H1 (cell line): ENCODE results near the gene DUOXA1. TPM values are rescaled to one million over a fixed set of nuclear protein-coding genes. Genes with fewer than 3 reads are reported as not detected.

Experiments
- CTCF ChIA-PET: fragments of 300-600 bp; sonication (Branson Sonifier 250); formaldehyde crosslinking; loops from one replicate; lab custom pipeline; 2021; ENCODE audit not compliant: partially characterized antibody; lab: Charles Lee
- POLR2A ChIA-PET: fragments of 300-600 bp; sonication (Branson Sonifier 250); formaldehyde crosslinking; loops from one replicate; lab custom pipeline; 2021; ENCODE audit warnings: inconsistent platforms; ENCODE audit not compliant: partially characterized antibody; lab: Charles Lee
- DNase-seq, 2 experiments: peaks; one replicate each; pipeline versions ENCODE4 v3.0.0 to v3.0.0-alpha.2; 2010 to 2022; ENCODE audit warnings: low spot score in 2 of 2, low read depth in 1 of 2, mixed read lengths in 1 of 2
- FAIRE-seq: peaks from 2 replicates; lab custom pipeline; 2011; peaks lifted over from hg19 to GRCh38; lab: Jason Lieb, UNC
- H2AFZ ChIP-seq: 2 replicates; pipeline ENCODE4 v1.8.1; 2012; ENCODE audit warnings: low read length, inconsistent platforms
- H2AK5ac ChIP-seq: 2 replicates; pipeline ENCODE4 v1.6.1; 2013; ENCODE audit warnings: low read depth, low read length
- H2BK120ac ChIP-seq: replicated peaks from 2 replicates; pipeline ENCODE3; 2013; ENCODE audit warnings: low read depth, low read length, inconsistent platforms
- H2BK12ac ChIP-seq: 2 replicates; pipeline ENCODE4 v1.6.1; 2013; ENCODE audit warnings: low read depth, low read length
- H2BK15ac ChIP-seq: 2 replicates; pipeline ENCODE4 v1.6.1; 2013; ENCODE audit warnings: low read length
- H2BK20ac ChIP-seq: 2 replicates; pipeline ENCODE4 v1.6.1; 2013; ENCODE audit warnings: low read length
- H2BK5ac ChIP-seq: 2 replicates; pipeline ENCODE4 v1.6.1; 2013; ENCODE audit warnings: low read depth, low read length
- H3K14ac ChIP-seq: 2 replicates; pipeline ENCODE4 v1.6.1; 2013; ENCODE audit warnings: inconsistent platforms; ENCODE audit not compliant: insufficient read length
- H3K18ac ChIP-seq: 2 replicates; pipeline ENCODE4 v1.6.1; 2013; ENCODE audit warnings: low read length; ENCODE audit errors: extremely low read depth
- H3K23ac ChIP-seq: 2 replicates; pipeline ENCODE4 v1.6.1; 2013; ENCODE audit warnings: inconsistent platforms; ENCODE audit not compliant: insufficient read length
- H3K23me2 ChIP-seq: 2 replicates; pipeline ENCODE4 v1.6.1; 2013; ENCODE audit warnings: low read depth, low read length
- H3K27ac ChIP-seq: 2 replicates; pipeline ENCODE4 v1.6.1; 2011; ENCODE audit warnings: low read depth, low read length, inconsistent platforms
- H3K27me3 ChIP-seq, 4 experiments: replicated peaks in 1 of 4; 1 replicate in 1 of 4; 2 replicates in 3 of 4; pipeline versions ENCODE4 v1.6.1 to v1.8.1; 2011 to 2013; ENCODE audit warnings: low read length in 3 of 4, mild to moderate bottlenecking in 3 of 4, inconsistent platforms in 2 of 4, mixed read lengths in 2 of 4, moderate library complexity in 1 of 4; ENCODE audit not compliant: control insufficient read depth in 3 of 4, insufficient read depth in 3 of 4; ENCODE audit errors: extremely low read depth in 1 of 4
- H3K36me3 ChIP-seq, 4 experiments: 2 replicates each; pipeline versions ENCODE4 v1.6.1 to v1.8.1; 2011 to 2013; ENCODE audit warnings: mild to moderate bottlenecking in 4 of 4, low read length in 3 of 4, moderate library complexity in 2 of 4, control low read depth in 1 of 4, inconsistent platforms in 1 of 4; ENCODE audit not compliant: insufficient read depth in 4 of 4, control insufficient read depth in 2 of 4
- H3K4ac ChIP-seq: replicated peaks from 2 replicates; pipeline ENCODE3; 2013; ENCODE audit warnings: low read length, low read depth, mixed read lengths, inconsistent platforms; ENCODE audit not compliant: insufficient read length
- H3K4me1 ChIP-seq, 4 experiments: replicated peaks in 1 of 4; 1 replicate in 1 of 4; 2 replicates in 3 of 4; pipeline versions ENCODE4 v1.6.1 to v1.8.1; 2011 to 2013; ENCODE audit warnings: low read length in 3 of 4, inconsistent platforms in 2 of 4, mixed read lengths in 1 of 4; ENCODE audit not compliant: insufficient read depth in 4 of 4, control insufficient read depth in 3 of 4
- H3K4me2 ChIP-seq, 2 experiments: 2 replicates each; pipeline versions ENCODE4 v1.6.1 to v1.8.1; 2011 to 2013; ENCODE audit warnings: low read depth in 2 of 2, low read length in 2 of 2, control low read depth in 1 of 2, inconsistent platforms in 1 of 2, mild to moderate bottlenecking in 1 of 2; ENCODE audit not compliant: insufficient read depth in 1 of 2
- H3K4me3 ChIP-seq, 4 experiments: fragments of 200-600, 300-600 bp in 1 of 4; sonication (generic), shearing (Covaris generic), sonication (Bioruptor Twin) in 1 of 4; 2 replicates each; pipeline versions ENCODE4 v1.5.1 to v1.8.1; 2011 to 2016; ENCODE audit warnings: low read length in 4 of 4, low read depth in 3 of 4, control low read depth in 2 of 4, inconsistent platforms in 2 of 4, mild to moderate bottlenecking in 2 of 4, mixed read lengths in 1 of 4, moderate library complexity in 1 of 4; ENCODE audit not compliant: insufficient read depth in 2 of 4; ENCODE audit errors: extremely low read depth in 1 of 4
- H3K56ac ChIP-seq: replicated peaks from 2 replicates; pipeline ENCODE3; 2013; ENCODE audit warnings: low read depth, mild to moderate bottlenecking, mixed read lengths, low read length, inconsistent platforms; ENCODE audit not compliant: insufficient read length
- H3K79me1 ChIP-seq: 2 replicates; pipeline ENCODE4 v1.6.1; 2013; ENCODE audit warnings: low read depth, low read length, control low read depth
- H3K79me2 ChIP-seq, 2 experiments: 2 replicates each; pipeline versions ENCODE4 v1.6.1 to v1.8.1; 2012 to 2013; ENCODE audit warnings: low read length in 2 of 2, mild to moderate bottlenecking in 2 of 2, inconsistent platforms in 1 of 2; ENCODE audit not compliant: insufficient read depth in 2 of 2, control insufficient read depth in 1 of 2
- H3K9ac ChIP-seq, 4 experiments: replicated peaks in 1 of 4; 1 replicate in 1 of 4; 2 replicates in 3 of 4; pipeline versions ENCODE4 v1.6.1 to v1.8.1; 2011 to 2013; ENCODE audit warnings: low read depth in 3 of 4, low read length in 3 of 4, control low read depth in 2 of 4, mild to moderate bottlenecking in 2 of 4, moderate library complexity in 2 of 4, inconsistent platforms in 1 of 4; ENCODE audit errors: extremely low read depth in 1 of 4
- H3K9me3 ChIP-seq, 2 experiments: 2 replicates each; pipeline versions ENCODE4 v1.6.1 to v1.8.1; 2012 to 2013; ENCODE audit warnings: mild to moderate bottlenecking in 2 of 2, moderate library complexity in 2 of 2, control low read depth in 1 of 2, inconsistent platforms in 1 of 2, low read depth in 1 of 2, low read length in 1 of 2, mixed read lengths in 1 of 2; ENCODE audit not compliant: insufficient read depth in 2 of 2
- H4K20me1 ChIP-seq, 2 experiments: replicated peaks in 1 of 2; 2 replicates each; pipeline versions ENCODE3 to v1.8.1; 2011 to 2013; ENCODE audit warnings: inconsistent platforms in 2 of 2, low read length in 2 of 2, mild to moderate bottlenecking in 1 of 2; ENCODE audit not compliant: insufficient read depth in 2 of 2, control insufficient read depth in 1 of 2
- H4K5ac ChIP-seq: 2 replicates; pipeline ENCODE4 v1.6.1; 2013; ENCODE audit warnings: low read length, low read depth, mixed read lengths, inconsistent platforms; ENCODE audit not compliant: insufficient read length
- H4K8ac ChIP-seq: 2 replicates; pipeline ENCODE4 v1.8.0; 2013; ENCODE audit warnings: mild to moderate bottlenecking, moderate library complexity, low read length, inconsistent platforms; ENCODE audit not compliant: insufficient read depth; ENCODE audit errors: extremely low read depth
- H4K91ac ChIP-seq: replicated peaks from 2 replicates; pipeline ENCODE3; 2013; ENCODE audit warnings: low read length, mixed read lengths, inconsistent platforms; ENCODE audit not compliant: insufficient read length
- CEBPB ChIP-seq: IDR thresholded peaks from 2 replicates; pipeline ENCODE4 v1.6.1; 2012; ENCODE audit warnings: low read depth, low read length
- EP300 ChIP-seq, 2 experiments: IDR thresholded peaks; 1 replicate in 1 of 2; 2 replicates in 1 of 2; pipeline ENCODE4 v1.6.1; 2011 to 2012; ENCODE audit warnings: low read depth in 2 of 2, low read length in 2 of 2, mild to moderate bottlenecking in 2 of 2, borderline replicate concordance in 1 of 2, inconsistent platforms in 1 of 2, moderate library complexity in 1 of 2
- RAD21 ChIP-seq, 2 experiments: IDR thresholded peaks in 1 of 2; conservative IDR thresholded peaks in 1 of 2; 2 replicates each; pipeline ENCODE4 v1.6.1; 2011; ENCODE audit warnings: low read depth in 2 of 2, low read length in 2 of 2, improper control_type of control experiment in 1 of 2, inconsistent platforms in 1 of 2, mild to moderate bottlenecking in 1 of 2, moderate library complexity in 1 of 2
- WGBS, 2 experiments: shearing (Covaris generic) in 1 of 2; methylation state at CpG; one replicate each; pipeline versions ENCODE4 v1.1.6 to v1.1.7; 2013 to 2015; ENCODE audit warnings: low lambda C conversion rate in 2 of 2, mixed read lengths in 2 of 2, inconsistent platforms in 1 of 2, low coverage in 1 of 2, missing lambda C conversion rate in 1 of 2; ENCODE audit not compliant: insufficient replicate concordance in 2 of 2, insufficient coverage in 1 of 2, insufficient read length in 1 of 2; ENCODE audit errors: extremely low coverage in 1 of 2, missing lambda C conversion rate in 1 of 2; 5-methylcytosine and 5-hydroxymethylcytosine counted together
- polyA plus RNA-seq, 7 experiments: library from polyadenylated mRNA; depleted of rRNA in 3 of 7; stranded (reverse) in 5 of 7; unstranded in 2 of 7; fragments of >200 nt in 5 of 7; fragments of 200-250 nt in 2 of 7; gene quantifications; 1 replicate in 5 of 7; 2 replicates in 1 of 7; 4 replicates in 1 of 7; pipeline versions ENCODE4 v1.2.1 to v1.2.3, GENCODE V29; 2011 to 2013; ENCODE audit warnings: missing spikeins in 2 of 7, mixed read lengths in 2 of 7
- total RNA-seq: library from RNA; stranded (reverse); fragmentation: NEBNext Ultra II Directional; extraction: Animal tissue kit (Norgen Biotek cat#: 25700); gene quantifications from 2 replicates; pipeline ENCODE4 v1.2.1, GENCODE V29; 2021

The DUOXA1 gene
- total and polyA plus RNA-seq, 2 of the 8 experiments (the other 6 are each of a cell fraction or from before 2014, with no cell fraction given): 0.18 TPM; not detected in 1

DNA sequence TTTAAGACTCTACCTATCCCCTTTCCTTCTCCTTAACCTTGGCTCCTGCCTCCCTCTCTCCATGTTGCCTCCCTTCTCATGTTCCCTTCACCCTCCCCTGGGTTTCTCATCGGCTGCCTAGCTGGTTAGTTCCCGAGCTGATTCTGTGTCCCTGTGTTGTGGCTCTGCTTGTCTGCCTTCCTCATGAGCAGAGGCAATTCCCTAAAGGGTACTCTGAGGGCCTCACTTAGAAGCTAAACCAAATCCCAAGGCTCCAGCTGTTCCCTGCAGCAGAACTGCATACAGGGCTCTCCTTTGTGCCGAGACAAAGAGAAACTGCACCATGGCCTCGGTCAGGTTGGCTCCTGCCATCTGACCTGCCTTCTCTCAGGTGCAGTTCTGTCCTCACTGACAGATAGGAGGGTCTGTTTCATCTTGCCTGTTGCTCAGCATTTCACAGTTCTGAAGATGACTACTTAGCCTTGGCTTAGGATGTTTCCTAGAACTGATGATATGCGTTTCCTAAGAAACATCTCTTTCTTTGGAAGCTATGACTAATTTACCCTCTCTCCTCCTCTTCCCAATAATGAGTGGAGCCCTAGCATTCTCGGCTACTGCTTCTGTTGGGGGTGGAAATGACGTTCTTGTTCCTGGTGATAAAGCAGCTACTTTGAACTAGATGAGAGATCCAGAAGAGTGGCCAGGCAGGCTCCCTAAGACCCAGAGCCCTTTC lies 27.2 kb upstream of the DUOXA1 start:
- H4K91ac ChIP-seq: no peak overlapping the region
- H4K5ac ChIP-seq: no peak overlapping the region
- H3K23me2 ChIP-seq: no peaks in the 10 kb centered on the region
- no peak overlapping the region for H2AFZ ChIP-seq
- H3K9me3 ChIP-seq: no peaks in the 10 kb centered on the region
- no peaks in the 10 kb centered on the region for H3K4me1 ChIP-seq
- no peak overlapping the region for H2BK12ac ChIP-seq
- no peaks in the 10 kb centered on the region for H3K79me2 ChIP-seq
- no peak overlapping the region for H3K9ac ChIP-seq
- WGBS, 2 experiments: 84% methylated on average over 7 of the region's 7 CpGs; no CpG with 5 or more reads in 1 of the 2 experiments
- TF ChIP-seq EP300 (IDR thresholded peaks at IDR 0.05; ENCODE audit: borderline replicate concordance in 1 of 2, low read depth in 2 of 2, low read length in 2 of 2): no peak
- no peak for TF ChIP-seq RAD21 (IDR thresholded peaks at IDR 0.05 in 1 of 2, conservative IDR thresholded peaks at IDR 0.05 in 1 of 2; ENCODE audit: low read depth in 2 of 2, low read length in 2 of 2)
- no peak for TF ChIP-seq CEBPB
- FAIRE-seq: no peak
- H4K8ac ChIP-seq: peak overlapping the region; percentile 3; the same call in 1 of the 2 replicates
- CTCF ChIA-PET: interaction anchor here (0.8 to 41.8 kb wide), 10 partner anchors 10 to 96 kb away, joined by 3 to 1117 read pairs (median 5); partner anchors contain the start of genes SHF and SLC28A2
- H3K4me3 ChIP-seq: no peak overlapping the region
- H3K36me3 ChIP-seq: no peaks in the 10 kb centered on the region
- H2AK5ac ChIP-seq: no peak overlapping the region
- H3K27me3 ChIP-seq: peaks cover 0 to 2% (median 0%) of the 10 kb centered on the region in 4 experiments; a peak in 3 of 7 replicates
- no peak overlapping the region for H2BK5ac ChIP-seq
- no peak overlapping the region for H3K4me2 ChIP-seq
- no peak overlapping the region for H3K56ac ChIP-seq
- H3K79me1 ChIP-seq: no peaks in the 10 kb centered on the region
- H3K23ac ChIP-seq: no peak overlapping the region
- DNase-seq: no peak
- no peak overlapping the region for H3K14ac ChIP-seq
- no peak overlapping the region for H3K27ac ChIP-seq
- no peak overlapping the region for H2BK120ac ChIP-seq
- H2BK15ac ChIP-seq: no peak overlapping the region
- no peak overlapping the region for H2BK20ac ChIP-seq
- H3K18ac ChIP-seq: no peak overlapping the region
- H4K20me1 ChIP-seq: no peaks in the 10 kb centered on the region
- POLR2A ChIA-PET: interaction anchor here (0.9 to 1.4 kb wide), 3 partner anchors 10 kb away, joined by 3 to 5 read pairs (median 4); no protein-coding TSS in a partner anchor
- H3K4ac ChIP-seq: no peak overlapping the region
